ENCODE results near the gene CDH4. TPM values are rescaled to one million over a fixed set of nuclear protein-coding genes. Genes with fewer than 3 reads are reported as not detected.

The CDH4 gene
- total and polyA plus RNA-seq, 2 of the 8 experiments (the other 6 are each of a cell fraction or from before 2014, with no cell fraction given) = 4.3 to 7.9 TPM

DNA sequence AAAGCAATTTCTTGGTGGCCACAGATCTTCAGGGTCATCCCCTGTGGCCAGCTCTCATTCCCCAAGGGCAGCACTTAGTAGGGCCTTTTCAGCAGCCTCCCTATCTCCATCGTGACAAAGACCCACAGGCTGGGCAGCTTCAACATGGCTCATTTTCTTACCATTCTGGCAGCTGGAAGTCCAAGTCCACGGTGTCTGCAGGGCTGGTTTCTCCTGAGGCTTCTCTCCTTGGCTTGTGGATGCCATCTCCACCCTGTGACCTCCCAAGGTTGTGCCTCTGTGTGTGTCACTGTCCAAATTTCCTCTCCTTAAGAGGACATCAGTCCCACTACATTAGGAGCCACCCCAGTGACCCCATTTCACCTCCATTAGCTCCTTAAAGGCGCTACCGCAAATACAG lies 161.7 kb downstream of the CDH4 start:
- no peak overlapping the region for H3K4me3 ChIP-seq (ENCODE audit: extremely low read depth in 1 of 4, insufficient read depth in 2 of 4, low read depth in 3 of 4, low read length in 4 of 4)
- no peak overlapping the region for H3K9ac ChIP-seq (replicated peaks in 1 of 4; ENCODE audit: extremely low read depth in 1 of 4, low read depth in 3 of 4, low read length in 3 of 4)
- whole genome bisulfite sequencing, 2 experiments (ENCODE audit: extremely low coverage in 1 of 2, insufficient coverage in 1 of 2, insufficient read length in 1 of 2, insufficient replicate concordance in 2 of 2, low coverage in 1 of 2, low lambda C conversion rate in 2 of 2, missing lambda C conversion rate in 1 of 2) = 95% methylated on average over 4 of the region's 4 CpGs; no CpG with 5 or more reads in 1 of the 2 experiments
- no peaks in the 10 kb centered on the region for H3K79me2 ChIP-seq (ENCODE audit: control insufficient read depth in 1 of 2, insufficient read depth in 2 of 2, low read length in 2 of 2)
- DNase-seq (ENCODE audit: low read depth in 1 of 2, low spot score in 2 of 2) (no peak), FAIRE-seq (no peak)
- H4K8ac ChIP-seq (ENCODE audit: extremely low read depth, insufficient read depth, low read length) = no peak overlapping the region
- no peak overlapping the region for H3K23ac ChIP-seq (ENCODE audit: insufficient read length)
- no peak overlapping the region for H3K27ac ChIP-seq (ENCODE audit: low read depth, low read length)
- no peak overlapping the region for H2BK12ac ChIP-seq (ENCODE audit: low read depth, low read length)
- H2AFZ ChIP-seq (ENCODE audit: low read length) = no peak overlapping the region
- ChIA-PET CTCF (ENCODE audit: partially characterized antibody) (interaction anchor here (1.2 kb wide), 1 partner anchor 22 kb away, joined by 3 read pairs; no protein-coding TSS in a partner anchor), POLR2A (ENCODE audit: partially characterized antibody) (no interaction called here)
- peaks cover 7% of the 10 kb centered on the region; the same call in 1 of the 2 replicates for H3K23me2 ChIP-seq (ENCODE audit: low read depth, low read length)
- H3K4me1 ChIP-seq (replicated peaks in 1 of 4; ENCODE audit: control insufficient read depth in 3 of 4, insufficient read depth in 4 of 4, low read length in 3 of 4) = peaks cover 0 to 3% (median 0%) of the 10 kb centered on the region in 4 experiments; a peak in 1 of 7 replicates
- H4K91ac ChIP-seq (replicated peaks; ENCODE audit: insufficient read length, low read length) = no peak overlapping the region
- H3K27me3 ChIP-seq (replicated peaks in 1 of 4; ENCODE audit: control insufficient read depth in 3 of 4, extremely low read depth in 1 of 4, insufficient read depth in 3 of 4, low read length in 3 of 4) = peaks cover 0 to 3% (median under 1%) of the 10 kb centered on the region in 4 experiments; a peak in 2 of 7 replicates
- H4K20me1 ChIP-seq (replicated peaks in 1 of 2; ENCODE audit: control insufficient read depth in 1 of 2, insufficient read depth in 2 of 2, low read length in 2 of 2) = no peaks in the 10 kb centered on the region
- H3K4ac ChIP-seq (replicated peaks; ENCODE audit: insufficient read length, low read depth, low read length) = no peak overlapping the region
- H3K36me3 ChIP-seq (ENCODE audit: control insufficient read depth in 2 of 4, insufficient read depth in 4 of 4, low read length in 3 of 4) = no peaks in the 10 kb centered on the region
- H2BK15ac ChIP-seq (ENCODE audit: low read length) = 0 out of 2 replicates have a peak overlapping the region, but pooled peaks have one; percentile 81
- no peak overlapping the region for H2AK5ac ChIP-seq (ENCODE audit: low read depth, low read length)
- H3K4me2 ChIP-seq (ENCODE audit: insufficient read depth in 1 of 2, low read depth in 2 of 2, low read length in 2 of 2) = no peak overlapping the region
- no peak overlapping the region for H3K18ac ChIP-seq (ENCODE audit: extremely low read depth, low read length)
- H2BK20ac ChIP-seq (ENCODE audit: low read length) = 0 out of 2 replicates have a peak overlapping the region, but pooled peaks have one; percentile 7
- H2BK5ac ChIP-seq (ENCODE audit: low read depth, low read length) = no peak overlapping the region
- no peak overlapping the region for H3K14ac ChIP-seq (ENCODE audit: insufficient read length)
- TF ChIP-seq JUND (IDR thresholded peaks at IDR 0.05; ENCODE audit: low read length) (no peak), CTBP2 (IDR thresholded peaks at IDR 0.05; ENCODE audit: borderline replicate concordance, insufficient read depth, insufficient read length, low read length) (no peak), SP1 (IDR thresholded peaks at IDR 0.05; ENCODE audit: low read depth, low read length) (no peak), POLR2A (IDR thresholded peaks at IDR 0.05; ENCODE audit: control extremely low read depth in 1 of 2, low read depth in 2 of 2, low read length in 2 of 2) (no peak), HDAC2 (IDR thresholded peaks at IDR 0.05; ENCODE audit: borderline replicate concordance in 1 of 2, low read depth in 2 of 2, low read length in 2 of 2) (no peak), YY1 (IDR thresholded peaks at IDR 0.05; ENCODE audit: low read depth, low read length) (no peak), TAF1 (IDR thresholded peaks at IDR 0.05; ENCODE audit: low read depth, low read length) (no peak), CEBPB (IDR thresholded peaks at IDR 0.05; ENCODE audit: low read depth, low read length) (no peak), EGR1 (IDR thresholded peaks at IDR 0.05; ENCODE audit: borderline replicate concordance, low read depth, low read length) (no peak), SIN3A (conservative IDR thresholded peaks at IDR 0.05 in 1 of 2, IDR thresholded peaks at IDR 0.05 in 1 of 2; ENCODE audit: low read depth in 1 of 2, low read length in 2 of 2) (no peak)
- no peak overlapping the region for H2BK120ac ChIP-seq (replicated peaks; ENCODE audit: low read depth, low read length)
- no peak overlapping the region for H4K5ac ChIP-seq (ENCODE audit: insufficient read length, low read depth, low read length)
- H3K56ac ChIP-seq (replicated peaks; ENCODE audit: insufficient read length, low read depth, low read length) = no peak overlapping the region
- H3K79me1 ChIP-seq (ENCODE audit: low read depth, low read length) = no peaks in the 10 kb centered on the region
- H3K9me3 ChIP-seq (ENCODE audit: insufficient read depth in 2 of 2, low read depth in 1 of 2, low read length in 1 of 2) = peaks cover 0 to 5% of the 10 kb centered on the region in 2 experiments; a peak in 2 of 4 replicates

Measured in H1 (cell line).